Activated naive CD8-positive, alpha-beta T cell treated with anti-CD3 and anti-CD28 coated beads, Interleukin-2, amount 50 U/mL, for 16 hours (primary cell): Measurements from ENCODE around the gene MBD4.
"Not testable (repeated sequence)": the region's sequence is repeated elsewhere in the genome, so short reads cannot be mapped to it uniquely, and the experiment has no call there.

Experiments
- DNase-seq: peaks from one replicate; pipeline ENCODE4 v3.0.0-alpha.2; 2020; ENCODE audit warnings: low read depth, low spot score

The MBD4 gene

DNA sequence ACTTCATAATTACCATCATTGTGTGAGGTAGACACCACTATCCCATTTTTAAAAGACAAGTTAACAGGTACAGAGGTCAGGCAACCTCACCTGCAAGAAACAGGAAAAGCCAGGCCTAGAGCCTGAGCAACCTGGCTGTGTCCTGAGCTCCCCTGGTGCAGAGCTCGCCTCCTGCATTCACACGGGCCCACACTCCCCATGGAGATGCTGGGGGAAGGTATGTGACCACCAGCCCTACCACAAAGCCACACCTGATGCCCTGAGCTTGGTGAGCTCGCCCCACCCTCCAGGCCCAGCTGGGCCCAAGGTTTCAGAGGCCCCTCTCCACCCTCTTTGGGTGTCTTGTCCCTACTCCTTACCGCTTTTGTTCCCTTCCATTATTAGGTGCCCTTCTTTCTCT lies 10.1 kb downstream of the MBD4 start:
- no peak for DNase-seq

DNA sequence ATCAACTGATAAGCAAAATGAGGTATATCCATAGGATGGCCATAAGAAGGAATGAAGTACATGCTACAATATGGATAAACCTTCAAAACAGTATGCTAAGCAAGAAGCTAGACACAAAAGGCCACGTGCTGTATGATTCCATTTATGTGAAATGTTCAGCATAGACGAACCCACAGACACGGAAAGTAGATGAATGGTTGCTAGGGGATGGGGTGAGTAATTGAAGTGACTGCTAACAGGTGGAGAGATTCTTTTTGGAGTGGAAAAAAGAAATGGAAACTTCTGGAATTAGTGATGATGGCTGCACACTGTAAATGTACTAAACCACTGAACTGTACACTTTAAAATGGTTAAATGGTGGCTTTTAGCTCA lies 10.7 kb downstream of the MBD4 start:
- no peak for DNase-seq

DNA sequence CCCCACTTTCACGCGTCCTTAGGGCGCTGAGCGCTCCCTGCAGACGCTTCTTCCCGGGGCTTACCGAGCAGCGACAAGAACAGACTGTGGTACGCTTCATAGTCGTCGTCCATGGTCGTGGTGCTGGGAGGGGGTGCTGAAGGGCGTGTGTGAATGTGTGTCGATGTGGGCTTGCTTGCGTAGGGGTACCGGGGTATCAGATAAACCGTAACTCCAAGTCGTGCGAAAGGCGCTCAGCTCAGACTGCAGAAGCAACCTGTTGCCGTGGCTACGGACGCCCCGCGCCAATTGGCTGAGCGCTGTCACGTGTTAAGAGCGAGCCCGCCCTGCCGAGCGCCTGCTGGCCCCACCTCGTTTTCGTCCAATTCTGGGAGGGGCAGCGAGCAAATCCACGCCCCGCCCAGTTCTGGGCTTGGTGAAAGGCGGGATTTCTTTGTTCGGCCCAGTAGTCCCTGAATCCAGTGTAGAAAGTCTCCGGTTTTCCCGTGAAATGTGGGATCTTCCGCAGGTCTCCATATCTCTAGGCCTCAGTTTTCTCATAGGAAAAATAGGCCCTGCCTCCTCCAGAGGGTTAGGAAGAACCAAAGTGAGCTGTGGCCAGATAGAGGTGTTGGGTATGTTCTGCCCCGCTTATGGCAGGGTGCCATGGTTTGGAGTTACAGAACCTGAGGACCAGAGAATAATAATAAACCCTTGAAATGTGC lies 11.2 kb downstream of the MBD4 start, which contains the start of gene EFCAB12:
EFCAB12 (minus strand) TSS at position 261 of the 704 bp plus-strand sequence; CDS start at position 113, 148 bp downstream.
- DNase-seq, result peak; percentile 61

DNA sequence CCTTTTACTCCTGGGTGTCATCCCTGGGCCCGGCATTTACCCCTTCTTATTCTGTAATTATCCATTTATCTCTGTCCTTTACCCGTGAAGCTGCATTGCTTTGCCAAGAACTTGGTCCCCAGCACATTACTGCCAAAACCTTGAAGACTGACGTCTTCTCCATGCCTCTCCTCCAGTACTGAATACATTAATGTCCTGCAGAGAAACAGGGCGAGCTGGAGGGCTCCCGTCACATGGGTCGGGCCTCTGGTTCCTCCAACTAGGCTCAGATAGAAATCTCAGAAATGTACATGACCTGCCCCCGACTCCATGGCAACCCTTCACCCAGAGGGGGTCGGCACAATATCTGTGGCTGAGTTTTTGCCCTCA lies 11.8 kb downstream of the MBD4 start:
- no peak for DNase-seq

DNA sequence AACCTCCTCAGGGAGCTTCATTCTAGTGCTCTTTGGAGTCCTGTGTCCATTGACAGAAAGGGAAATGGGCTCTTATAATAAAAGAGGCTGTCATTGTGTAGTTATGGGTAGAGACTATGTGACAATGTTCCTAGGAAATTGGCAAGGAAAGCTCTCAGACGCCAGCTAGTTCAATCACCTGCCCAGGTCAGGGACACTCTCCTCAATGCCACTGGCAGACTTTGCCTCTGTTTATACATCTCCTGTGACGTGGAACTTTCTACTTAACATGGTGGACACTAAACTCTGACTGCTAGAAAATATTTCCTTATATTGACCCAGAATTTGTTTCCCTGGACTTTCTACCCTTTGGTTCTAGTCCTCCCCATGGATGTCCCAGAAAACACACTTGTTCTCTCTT lies 14.1 kb downstream of the MBD4 start:
- no peak for DNase-seq

DNA sequence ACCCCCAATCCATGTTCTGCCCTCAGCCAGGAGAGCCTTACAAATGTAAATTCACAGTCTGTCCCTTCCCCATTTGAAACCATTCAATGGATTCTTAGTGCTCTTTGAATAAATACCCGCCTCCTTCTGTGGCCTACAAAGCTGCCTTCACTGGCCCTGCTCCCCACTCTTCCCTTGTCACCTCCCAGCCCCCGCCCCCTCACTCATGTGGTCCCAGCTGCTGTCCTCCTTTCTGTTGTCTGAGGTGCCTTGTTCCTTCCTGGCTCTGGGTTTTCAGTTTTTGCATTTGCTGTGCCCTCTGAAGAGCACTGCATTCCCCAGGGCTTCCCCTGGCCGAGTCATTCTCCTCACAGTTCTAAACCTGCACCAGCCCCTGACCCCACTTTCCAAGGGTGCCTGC lies 14.5 kb downstream of the MBD4 start:
- DNase-seq, result no peak

DNA sequence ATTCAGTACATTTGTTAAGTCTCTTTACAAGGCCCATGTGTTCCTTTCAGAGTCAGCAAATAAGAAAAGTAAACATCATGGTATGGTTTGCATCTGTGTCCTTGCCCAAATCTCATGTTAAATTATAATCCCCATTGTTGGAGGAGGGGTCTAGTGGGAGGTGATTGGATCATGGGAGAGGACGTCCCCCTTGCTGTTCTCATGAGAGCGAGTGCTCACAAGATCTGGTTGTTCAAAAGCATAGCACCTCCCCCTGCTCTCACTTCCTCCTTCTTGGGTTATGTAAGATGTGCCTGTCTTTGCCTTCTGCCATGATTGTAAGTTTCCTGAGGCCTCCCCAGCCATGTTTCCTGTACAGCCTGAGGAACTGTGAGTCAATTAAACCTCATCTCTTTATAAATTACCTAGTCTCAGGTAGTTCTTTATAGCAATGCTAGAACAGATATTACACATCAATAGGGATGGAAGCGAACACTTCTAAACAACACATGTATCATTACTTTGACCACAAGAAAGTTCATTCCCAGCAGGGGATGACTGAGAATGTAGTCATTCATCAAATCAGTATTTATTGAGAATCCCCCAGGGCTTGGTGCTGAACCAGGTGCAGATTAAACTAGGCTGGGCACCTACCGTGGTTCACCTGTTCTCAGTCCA lies 15.4 kb downstream of the MBD4 start:
- DNase-seq, result no peak

DNA sequence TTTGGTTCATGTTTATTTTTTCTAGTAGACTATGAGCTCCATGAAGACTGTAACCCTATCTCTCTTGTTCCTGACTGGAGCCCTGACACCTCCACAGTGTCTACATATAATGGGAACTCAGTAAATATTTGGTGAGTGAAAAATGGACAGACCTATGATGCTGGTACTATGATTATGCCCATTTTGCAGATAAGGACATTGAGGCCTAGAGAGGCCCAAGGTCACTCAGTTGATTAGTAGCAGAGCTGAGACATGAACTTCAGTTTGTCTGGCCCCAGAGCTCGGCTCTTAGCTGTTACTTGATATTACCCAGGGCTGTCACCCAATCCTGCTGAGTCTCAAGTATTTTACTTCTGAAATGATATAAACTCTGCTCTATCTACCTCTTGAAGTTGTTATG lies 16.9 kb downstream of the MBD4 start:
- DNase-seq, result no peak

DNA sequence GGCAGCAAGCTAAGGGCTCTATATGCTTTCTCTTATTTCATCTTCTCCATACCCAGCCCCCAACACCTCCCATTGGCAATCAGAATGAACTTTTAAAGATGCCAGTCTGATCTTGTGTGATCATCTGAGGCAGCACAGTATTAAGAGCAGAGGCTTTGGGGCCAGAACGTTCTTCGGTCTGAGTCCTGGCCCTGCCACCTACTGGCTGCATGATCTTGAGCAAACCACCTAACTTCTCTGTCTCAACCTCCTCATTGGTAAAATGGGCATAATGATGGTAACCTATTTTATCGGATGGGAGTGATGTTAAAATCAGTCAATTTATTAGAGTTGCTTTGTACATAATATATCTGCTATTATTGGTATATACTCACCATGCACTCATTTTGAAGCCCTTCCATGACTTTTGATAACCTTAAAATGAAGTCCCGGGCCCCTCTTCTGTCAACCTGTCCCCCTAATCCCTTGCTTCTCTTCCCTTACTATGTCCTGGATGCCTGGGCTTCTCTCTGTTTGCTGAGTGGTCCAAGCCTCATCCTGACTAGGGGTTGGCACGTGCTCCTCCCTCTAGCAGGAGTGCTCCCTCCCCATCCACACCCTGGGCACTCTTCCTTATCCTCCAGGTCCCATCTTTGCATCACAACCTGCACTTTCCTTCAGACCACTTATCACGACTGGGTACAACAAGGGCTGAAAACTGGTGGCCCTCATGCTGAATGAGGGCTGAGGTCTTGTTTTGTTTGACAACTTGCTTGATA lies 17.6 kb downstream of the MBD4 start:
- no peak for DNase-seq

DNA sequence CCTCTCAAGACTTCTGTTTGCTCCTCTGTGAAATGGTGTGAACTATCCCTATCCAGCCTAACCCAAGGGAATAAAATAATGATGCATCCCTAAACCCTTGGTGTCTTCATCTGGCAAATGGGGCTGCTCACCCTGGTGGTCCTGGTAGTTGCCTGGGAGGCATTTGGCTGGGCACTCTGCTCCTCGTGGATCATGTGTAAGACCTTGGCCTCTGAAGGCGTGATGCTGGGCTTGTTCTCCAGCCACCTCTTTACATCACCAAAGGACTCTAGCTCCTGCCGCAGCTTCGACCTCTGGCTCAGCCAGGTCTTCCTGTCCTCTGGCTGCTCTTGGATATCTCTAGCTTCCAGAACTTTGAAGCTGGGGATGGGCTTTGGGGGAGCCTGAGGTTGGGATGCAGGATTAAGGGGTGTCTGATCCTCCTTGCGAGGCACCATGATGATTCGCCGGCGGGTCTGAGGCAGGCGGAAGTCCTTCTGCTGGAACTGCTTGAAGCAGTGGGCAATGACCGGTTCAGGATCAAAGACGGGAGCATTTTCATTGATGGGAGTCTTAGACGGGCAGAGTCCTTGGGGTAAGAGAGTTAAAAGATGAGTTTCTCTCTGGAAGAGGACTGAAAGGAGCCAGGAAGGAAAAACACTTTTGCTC lies 18.4 kb downstream of the MBD4 start:
- DNase-seq, result no peak

DNA sequence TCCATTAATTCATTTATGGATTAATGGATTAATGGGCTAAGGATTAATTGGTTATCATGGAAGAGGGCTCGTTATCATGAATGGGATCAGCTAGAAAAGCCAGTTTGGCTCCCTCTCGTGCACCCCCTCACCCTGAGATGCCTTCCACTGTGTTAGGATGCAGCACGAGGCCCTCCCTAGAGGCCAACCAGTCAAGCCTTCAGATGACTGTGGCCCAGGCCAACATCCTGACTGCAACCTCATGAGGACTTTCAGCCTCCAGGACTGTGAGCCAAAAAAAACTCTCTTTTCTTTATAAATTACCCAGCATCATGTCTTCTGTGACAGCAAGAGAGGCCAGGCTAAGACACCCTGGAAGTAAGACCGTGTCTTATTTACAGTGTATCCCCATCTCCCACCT lies 20.3 kb downstream of the MBD4 start:
- DNase-seq, result no peak

DNA sequence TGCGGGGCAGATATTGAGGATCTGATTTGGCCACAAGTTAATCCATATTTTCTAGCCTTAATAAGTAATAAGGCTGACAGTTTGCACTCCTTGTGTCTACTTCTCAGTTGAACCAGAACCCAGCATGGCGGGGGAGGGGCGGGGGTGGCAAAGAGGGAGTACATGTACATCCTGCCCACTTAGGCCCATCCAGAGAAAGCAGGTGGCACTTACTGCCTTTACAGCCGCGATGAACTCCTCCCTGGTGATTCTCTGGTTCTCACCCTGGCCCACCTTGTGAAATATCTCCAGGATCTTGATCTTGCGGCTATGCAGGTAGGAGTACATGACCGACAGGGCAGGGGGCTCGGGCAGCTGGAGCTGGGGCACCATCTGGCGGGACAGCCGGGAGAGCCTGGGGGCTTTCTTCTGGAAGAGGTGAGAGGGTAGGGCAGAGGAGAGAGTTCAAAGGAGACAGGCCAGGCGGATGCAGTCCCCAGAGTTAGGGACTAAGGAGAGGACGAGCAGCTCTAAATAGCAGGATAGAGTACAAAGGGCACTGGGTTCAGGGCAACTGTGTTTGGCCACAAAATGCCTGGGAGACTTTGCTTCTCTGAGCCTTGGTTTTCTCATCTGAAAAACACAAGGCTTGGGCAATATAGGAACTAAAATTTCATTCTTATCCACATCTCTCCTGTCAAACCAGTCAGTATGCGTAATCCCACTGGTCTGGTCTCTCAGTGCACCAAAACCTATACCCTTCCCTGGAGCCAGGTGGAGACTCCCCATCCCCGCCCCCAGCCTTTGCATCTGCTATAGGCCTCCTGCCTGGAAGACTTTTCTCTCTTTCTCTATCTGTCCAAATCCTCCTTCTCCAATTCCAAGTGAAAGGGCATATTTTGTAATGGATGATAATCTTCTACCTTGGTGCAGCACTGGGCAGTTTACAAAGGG lies 21.4 kb downstream of the MBD4 start:
- no peak for DNase-seq

DNA sequence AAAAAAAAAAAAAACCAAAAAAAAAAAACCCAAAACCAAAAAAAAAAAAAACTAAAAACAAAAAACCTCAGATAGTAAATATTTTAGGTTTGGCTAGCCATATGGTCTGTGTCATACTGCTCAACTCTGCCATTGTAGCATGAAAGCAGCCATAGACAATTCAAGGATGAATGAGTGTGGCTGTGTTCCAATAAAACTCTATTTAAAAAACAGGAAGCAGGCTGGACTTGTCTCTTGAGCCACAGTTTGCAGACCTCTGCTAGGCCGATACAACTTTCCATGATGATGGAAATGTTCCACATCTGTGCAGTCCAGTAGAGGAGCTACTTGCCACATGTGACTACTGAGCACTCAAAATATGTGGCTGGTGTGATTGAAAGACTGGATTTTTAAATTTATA lies 22.4 kb downstream of the MBD4 start:
- no peak for DNase-seq

DNA sequence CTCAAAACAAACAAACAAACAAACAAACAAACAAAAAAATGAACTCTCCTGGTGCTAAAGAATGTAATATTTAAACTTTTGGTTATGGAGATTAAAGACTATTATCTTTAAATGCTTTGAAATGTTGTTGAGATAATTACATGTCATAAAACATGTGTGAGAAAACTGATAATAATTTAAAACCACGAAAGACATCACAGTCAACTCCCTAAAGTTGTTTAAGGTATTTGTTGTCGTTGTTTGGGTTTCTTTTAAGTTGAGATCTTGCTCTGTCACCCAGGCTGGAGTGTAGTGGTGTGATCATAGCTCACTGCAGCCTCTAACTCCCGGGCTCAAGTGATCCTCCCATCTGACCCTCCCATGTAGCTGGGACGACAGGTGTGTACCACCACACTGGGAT lies 23.3 kb downstream of the MBD4 start:
- no peak for DNase-seq

DNA sequence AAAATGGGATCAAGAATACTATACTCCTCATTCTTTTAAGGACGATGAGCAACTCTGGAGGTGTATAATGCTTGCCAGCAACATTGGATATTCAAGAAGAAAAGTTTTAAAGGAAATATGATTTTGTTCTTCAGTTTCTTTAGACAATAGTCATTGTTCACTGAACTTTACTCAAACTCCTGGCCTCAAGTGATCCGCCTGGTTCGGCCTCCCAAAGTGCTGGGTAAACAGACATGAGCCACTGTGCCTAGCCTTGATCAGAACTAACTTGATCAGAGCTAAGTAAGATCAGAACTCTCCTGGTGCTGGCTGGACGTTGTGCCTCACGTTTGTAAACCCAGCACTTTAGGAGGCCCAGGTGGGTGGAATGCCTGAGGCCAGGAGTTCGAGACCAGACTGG lies 23.9 kb downstream of the MBD4 start:
- no peak for DNase-seq

DNA sequence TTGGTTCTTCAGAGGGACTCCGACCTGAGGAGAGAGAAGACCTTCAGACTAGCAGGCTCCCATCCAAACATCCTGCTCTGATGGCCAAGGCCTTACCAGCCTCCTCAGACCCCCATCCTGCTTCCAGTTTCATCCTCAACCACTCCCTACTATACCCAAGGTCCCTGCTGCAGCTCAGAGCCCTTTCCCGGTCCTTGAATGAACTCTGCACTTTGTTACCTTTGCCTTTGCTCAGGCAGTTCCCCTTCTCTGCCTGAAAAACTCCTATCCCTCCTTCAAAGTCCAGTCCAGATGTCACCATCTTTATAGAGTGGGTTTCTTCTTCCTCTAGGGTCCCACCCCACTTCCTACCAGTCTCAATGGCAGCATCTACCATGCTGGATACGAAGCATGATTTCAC lies 24.4 kb downstream of the MBD4 start:
- DNase-seq, result no peak

DNA sequence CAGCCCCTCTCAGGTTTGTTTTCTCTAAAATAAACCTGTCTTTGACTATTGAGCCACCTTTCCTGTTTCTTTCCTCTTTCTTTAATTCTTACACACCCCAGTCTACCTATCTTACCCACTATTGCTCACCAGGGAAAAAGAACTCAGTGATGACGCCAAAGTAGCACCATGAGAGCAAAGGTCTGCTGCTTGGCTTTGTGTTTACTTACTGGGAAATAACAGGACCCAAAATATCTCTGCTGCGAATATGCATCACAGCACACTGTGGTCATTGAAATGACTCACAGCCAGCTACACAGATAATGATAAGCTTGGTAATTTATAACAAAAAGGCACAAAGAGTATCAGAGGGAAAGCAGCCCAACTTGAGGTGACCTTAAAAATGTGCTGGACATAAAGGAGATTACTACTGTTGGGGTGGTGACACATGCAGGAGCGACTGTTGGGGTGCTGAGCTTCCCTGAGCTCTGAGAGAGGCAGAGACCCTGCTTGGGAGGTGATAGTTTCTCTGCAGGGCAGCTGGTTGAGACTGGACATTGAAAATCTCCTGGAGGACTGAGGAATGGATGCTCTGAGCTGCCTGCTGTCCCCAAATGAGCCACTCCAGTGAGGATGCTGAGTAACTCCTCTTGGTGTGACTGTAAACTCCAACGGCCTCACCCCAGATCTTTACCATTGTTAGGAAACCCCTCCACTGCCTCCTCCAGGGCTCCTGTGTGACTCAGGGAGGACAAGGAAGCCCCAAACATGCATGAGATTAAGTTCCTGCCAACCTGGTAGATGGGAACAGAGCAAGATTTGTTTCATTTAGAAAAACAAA lies 25.9 kb downstream of the MBD4 start:
- DNase-seq, result no peak

DNA sequence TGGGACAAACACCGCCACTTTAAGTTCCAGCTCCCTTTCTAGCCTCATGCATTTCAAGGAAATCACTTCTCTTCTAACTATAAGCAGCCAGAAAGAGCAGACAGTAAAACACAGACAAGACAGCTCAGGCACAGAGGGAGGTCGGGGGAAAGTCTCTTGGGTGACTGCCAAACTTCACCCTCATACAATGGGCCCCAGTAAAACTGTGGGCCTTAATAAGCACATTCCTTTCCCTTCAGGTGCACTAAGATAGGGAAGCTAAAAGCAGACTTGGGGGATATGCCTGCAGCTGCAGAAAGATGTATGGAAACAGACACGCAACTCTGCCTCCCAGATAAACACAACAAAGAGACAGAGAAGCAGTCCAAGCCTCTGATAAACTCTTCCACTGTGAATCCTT lies 26.5 kb downstream of the MBD4 start:
- DNase-seq, result not testable (repeated sequence)

DNA sequence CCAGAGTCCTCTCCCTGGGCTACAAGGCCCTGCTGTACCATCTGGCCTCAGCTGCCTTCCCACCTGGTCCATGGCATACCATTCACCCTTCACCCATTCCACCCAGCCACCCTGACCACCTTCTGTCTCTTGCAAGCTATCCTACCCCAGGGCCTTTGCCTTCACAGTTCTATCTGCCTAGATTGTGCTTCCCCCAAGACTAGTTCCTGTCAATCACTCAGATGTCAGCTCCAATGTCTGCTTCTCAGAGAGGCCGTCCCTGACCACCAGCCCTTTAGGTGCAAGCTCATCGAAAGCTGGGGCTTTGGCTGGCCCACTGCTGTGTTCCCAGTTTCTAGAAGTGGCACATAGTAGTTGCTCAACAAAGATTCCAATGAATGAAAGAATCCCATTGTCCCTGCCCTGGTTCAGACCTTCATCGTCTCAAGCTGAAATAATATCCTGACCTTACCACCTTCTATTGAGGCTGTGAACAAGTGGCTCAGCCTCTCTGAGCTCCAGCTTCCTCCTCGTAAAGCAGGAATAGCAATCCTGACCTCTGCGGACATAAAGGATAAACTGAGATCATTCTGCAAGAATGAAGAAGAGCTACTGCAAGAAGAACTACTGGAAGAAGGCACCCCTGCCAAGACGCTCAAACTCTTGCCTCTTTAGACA lies 27.1 kb downstream of the MBD4 start:
- no peak for DNase-seq

DNA sequence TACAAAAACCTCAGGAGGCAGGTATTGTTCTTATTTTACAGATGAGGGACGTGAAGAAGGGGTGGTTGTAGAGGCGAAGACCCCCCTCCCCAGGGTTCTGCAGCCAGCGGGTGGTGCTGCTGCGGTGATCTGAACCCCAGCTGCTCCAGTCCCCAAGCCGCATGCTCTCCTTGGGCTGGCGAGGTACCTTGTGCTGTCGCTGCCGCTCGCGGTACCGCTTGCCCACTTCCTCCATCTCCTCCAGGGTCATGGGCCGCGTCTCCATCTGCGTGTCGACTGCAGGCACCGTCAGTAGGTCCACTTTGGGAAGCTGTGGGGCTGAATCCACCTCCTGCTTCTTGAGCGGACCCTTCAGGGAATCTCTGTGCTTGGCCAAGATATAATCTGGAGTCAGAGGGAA lies 28.8 kb downstream of the MBD4 start:
- no peak for DNase-seq
